CD4-positive, alpha-beta T cell treated with Interleukin-6 at 100 ng/mL for 8 hours (primary cell): ENCODE results near the gene MBD3L1.

Source experiments
- DNase-seq: peaks from one replicate; pipeline ENCODE4 v3.0.0-alpha.2; 2020; ENCODE audit warnings: mixed read lengths, low spot score

Gene MBD3L1

GRCh38 chr19:8880868-8881488, 48.8 kb downstream of the MBD3L1 start:
- DNase-seq = no peak

- no peak for DNase-seq
Observed at GRCh38 chr19:8881512-8881911, 49.3 kb downstream of the MBD3L1 start.

GRCh38 chr19:8884416-8884815, 52.2 kb downstream of the MBD3L1 start:
- DNase-seq = no peak

- DNase-seq = no peak
Observed at GRCh38 chr19:8887364-8887763, 55.2 kb downstream of the MBD3L1 start.

- no peak for DNase-seq
Observed at GRCh38 chr19:8890260-8890659, 58.1 kb downstream of the MBD3L1 start.
